Amniotic epithelial cell (primary cell): ENCODE results near the gene NDUFS6.
"Not testable (repeated sequence)": the region's sequence is repeated elsewhere in the genome, so short reads cannot be mapped to it uniquely, and the experiment has no call there.

Source experiments
- DNase-seq: peaks from one replicate; pipeline ENCODE4 v3.0.0-alpha.2; 2010; ENCODE audit warnings: low read depth

The NDUFS6 gene

DNA sequence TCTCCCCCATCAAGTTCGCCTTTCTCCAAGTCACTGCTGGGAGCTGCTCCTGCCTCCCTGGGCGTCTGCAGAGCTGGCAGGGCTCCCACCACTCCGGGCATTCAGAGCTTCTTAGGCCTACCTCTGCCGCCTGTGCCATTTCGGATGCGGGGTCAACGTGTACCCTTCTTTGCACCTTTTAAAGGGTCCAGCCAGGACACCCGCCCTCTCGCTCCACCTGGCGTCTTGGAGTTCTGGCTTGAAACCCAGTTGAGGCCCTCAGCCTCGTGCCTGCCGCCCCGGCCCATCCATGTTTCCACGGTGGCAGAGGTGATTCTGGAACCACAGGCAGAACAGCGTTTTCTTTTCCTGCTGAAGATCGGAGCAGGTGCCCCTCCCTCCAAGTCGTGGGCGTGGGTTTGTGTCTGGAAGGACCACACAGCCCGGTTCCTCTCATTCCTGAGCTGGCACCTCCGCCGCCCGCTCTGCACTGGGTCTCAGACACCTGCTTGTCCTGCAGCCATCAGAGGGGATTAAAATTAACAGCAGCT lies 32.9 kb downstream of the NDUFS6 start:
- DNase-seq = no peak

GRCh38 chr5:1834721-1835429 lies 33.7 kb downstream of the NDUFS6 start:
- DNase-seq = no peak

DNA sequence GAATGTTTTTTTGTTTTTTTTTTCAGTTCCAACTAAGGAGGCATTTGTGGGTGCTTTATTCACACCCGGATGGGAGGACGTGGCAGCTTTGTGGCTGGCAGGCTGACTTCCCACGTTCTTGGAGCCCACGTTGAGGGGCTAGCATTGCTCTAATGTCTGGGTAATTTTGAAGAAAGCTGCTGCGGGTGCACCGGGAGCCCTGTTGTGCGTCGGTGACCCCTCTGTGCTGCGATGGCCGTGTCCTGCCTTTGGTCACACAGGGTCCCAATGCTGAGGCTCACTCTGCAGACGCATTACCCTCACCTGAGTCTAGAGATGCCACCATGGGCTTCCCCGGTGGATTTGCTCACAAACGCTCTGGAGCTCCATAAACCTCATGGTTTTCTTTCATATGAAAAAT lies 34.2 kb downstream of the NDUFS6 start:
- DNase-seq = no peak

- DNase-seq = no peak
These were observed 35.1 kb downstream of the NDUFS6 start for GRCh38 chr5:1836176-1836890.

- no peak for DNase-seq
These were observed 36.0 kb downstream of the NDUFS6 start for GRCh38 chr5:1836891-1837880.

DNA sequence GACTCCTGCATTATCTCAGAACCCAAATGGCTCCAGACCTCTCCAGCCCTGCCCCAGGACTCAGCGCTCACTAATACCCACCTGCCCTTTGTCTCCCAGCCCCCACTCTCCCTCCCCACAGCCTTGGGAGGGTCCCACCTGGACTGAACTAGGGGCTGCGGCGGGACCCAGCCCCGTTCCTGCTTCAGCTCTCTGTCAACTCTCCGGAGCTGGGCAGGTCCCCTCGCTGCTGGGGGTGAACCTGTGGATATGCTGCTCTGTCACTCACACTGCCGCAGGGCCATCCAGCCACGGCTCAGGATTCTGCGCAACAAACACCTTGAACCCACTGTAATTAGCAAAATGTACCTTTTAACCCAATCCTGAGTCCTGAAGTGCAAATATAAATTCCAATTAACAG lies 36.8 kb downstream of the NDUFS6 start:
- no peak for DNase-seq

DNA sequence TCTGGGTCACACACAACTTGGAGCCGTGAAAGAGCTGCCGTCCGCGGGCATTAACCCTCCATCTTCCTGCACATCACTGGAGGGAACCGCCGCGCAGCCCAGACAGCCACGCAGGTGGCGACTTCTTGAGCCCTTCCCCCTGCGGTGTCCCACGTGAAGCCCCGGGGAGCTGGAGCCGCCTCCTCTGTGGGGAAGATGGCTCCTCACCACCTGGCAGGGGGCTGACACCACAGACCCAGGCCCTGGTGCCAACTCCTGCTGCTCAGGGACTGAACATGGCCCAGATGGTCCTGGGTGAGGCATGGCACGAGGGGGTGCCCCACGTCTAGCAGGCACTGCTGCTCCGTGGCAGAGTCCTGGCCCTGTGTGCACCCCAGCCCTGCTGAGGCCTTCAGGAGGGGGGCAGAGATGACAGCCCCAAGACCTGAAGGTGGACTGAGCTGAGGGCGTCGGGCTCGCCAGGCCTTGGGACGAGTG lies 38.9 kb downstream of the NDUFS6 start:
- DNase-seq = no peak

DNA sequence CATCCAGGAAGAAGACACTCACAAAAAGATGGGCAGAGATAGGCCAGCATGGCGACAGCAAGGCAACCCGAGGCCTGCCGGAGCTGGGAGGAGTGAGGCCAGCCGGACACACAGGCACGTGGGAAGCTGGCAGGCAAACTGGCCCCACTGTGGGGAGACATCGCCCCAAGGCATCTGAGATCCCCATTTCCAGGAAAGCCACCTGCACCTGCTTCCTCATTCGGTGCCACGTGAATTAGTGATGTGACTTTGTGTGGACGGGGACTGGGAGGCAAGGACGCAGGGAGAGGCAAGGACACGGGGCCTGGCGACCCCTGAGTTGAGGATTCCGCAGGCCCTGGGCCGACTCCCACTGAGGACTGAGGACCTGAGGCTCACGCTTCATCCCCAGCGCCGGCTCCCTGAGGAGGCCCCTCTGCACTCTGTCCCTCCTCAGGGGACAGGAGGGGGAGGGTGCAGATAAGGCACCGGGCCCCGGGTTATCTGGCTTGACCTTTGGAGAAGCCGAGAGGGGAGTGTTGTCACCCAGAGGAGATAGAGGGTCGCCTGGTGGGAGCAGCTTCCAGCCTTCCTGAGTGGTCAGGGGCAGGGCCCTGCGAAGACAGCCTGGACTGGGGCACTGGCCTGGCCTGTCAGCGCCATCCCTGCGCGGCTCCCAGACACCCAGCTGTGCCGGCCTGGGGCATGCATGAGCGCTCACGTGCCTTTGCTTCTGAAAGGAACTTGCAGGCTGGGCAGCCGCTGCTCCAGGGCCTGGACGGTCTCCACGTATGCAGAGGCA lies 39.7 kb downstream of the NDUFS6 start:
- DNase-seq = no peak

DNA sequence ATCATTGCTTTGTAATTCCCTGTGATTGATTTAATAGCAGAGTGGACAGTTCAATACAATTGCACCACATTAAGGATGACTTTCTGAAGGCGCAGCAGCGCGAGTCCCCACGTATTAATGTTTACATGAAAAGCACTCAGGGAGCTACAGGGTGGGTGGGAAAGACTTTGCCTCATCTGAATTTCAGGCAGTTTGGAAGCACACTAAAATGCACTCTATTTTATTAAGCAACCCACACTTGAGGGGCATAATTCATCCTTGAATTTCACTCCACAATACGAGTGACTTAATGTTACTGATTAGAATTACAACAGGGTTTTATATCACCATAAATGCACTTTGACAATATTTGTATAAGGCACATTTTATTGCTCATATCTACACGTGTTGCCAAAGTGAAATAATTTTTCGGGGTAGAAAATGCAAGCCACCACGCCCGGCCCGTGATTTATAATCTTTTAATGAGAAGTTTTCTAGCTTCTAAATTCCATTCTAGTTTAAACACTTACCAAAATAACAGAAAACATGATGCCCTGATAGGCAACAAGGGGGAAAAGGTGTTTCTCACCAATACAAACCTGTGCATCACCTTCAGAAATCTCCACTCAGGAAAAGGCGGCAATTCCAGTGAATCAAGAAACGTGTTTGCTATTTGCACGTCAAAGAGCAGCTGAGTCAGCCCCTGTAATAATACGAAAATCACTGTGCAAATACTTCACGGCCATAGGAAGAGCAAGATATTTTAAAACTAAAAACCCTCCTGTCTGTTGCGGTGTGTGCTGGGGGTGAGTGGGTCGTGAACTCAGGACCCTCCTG lies 41.0 kb downstream of the NDUFS6 start:
- DNase-seq = no peak

DNA sequence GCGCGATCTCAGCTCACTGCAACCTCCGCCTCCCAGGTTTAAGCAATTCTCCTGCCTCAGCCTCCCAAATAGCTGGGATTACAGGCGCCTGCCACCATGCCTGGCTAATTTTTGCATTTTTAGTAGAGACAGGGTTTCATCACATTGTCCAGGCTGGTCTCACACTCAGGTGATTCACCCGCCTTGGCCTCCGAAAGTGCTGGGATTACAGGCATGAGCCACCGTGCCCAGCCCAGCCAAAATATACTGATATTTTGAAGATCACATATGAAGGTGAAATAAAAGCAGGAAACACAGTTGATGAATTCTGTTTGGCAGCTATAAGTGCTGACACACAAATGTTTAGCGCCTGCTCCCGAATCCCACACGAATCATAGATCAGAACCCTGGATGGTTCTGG lies 42.6 kb downstream of the NDUFS6 start:
- DNase-seq = not testable (repeated sequence)

DNA sequence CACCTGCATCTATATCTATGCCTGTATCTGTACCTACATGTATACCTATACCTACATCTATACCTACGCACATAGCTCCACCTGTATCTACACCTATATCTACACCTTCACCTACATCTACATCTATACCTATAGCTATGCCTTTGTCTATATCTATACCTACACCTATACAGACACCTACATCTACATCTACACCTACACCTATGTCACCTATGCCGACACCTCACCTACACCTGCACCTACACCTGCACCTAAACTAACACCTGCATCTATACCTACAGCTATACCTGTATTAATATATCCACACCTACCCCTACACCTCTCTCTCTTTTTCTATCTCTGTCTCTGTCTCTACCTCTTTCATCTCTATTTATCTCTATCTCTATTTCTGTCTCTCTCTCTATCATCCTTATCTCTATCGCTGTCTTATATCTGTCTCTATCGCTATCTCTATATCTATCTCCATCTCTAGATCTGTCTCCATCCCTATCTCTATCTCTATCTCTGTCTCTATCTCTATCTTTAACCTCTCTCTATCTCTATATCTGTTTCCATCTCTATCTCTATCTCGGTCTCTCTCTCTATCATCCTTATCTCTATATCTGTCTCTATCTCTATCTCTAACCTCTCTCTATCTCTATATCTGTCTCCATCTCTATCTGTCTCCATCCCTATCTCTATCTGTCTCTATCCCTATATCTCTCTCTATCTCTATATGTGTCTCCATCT lies 43.7 kb downstream of the NDUFS6 start:
- no peak for DNase-seq

DNA sequence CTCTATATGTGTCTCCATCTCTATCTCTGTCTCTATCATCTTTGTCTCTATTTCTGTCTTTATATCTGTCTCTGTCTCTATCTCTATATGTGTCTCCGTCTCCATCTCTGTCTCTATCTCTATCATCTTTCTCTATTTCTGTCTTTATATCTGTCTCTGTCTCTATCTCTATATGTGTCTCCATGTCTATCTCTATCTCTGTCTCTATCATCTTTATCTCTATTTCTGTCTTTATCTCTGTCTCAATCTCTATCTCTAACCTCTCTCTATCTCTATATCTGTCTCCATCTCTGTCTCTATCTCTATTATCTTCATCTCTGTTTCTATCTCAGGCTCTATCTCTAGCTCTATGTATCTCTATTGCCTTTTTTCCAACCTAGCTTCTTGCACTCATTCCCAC lies 44.5 kb downstream of the NDUFS6 start:
- DNase-seq = no peak

GRCh38 chr5:1846583-1846982 lies 45.4 kb downstream of the NDUFS6 start:
- DNase-seq = no peak

GRCh38 chr5:1847056-1847455 lies 45.8 kb downstream of the NDUFS6 start:
- no peak for DNase-seq

- no peak for DNase-seq
These were observed 46.4 kb downstream of the NDUFS6 start for GRCh38 chr5:1847611-1848010.

- no peak for DNase-seq
These were observed 49.3 kb downstream of the NDUFS6 start for GRCh38 chr5:1850324-1851154.

DNA sequence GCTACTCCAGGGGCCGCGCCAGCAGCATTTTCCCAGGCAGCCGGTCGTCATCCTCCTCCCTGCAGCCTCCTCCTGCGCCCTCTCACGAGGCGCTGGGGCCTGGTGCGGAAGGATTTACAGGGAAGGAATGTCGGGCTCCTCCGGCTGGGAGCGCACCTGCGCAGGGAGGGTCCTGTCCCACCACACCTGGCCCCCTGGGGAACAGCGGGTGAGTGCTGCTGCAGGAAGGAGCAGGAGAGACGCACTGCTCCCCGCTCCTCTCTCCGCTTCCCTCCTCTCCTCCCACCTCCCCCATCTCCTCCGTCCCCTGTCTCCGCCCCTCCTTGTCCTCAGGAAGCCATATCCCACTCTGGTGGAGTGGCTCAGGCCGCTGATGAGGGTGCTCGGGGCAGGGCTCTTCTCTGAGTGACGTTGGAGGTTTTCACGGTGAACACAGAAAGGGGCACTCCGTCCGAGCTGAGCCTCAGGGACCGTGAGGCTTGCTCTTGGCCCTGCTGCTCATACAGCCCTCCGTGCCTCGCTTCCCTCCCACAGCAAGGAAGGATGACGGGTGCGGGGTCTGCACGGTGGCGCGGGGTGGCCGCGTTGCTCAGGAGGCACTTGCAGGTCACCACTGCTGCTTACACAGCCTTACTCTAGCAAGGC lies 50.2 kb downstream of the NDUFS6 start:
- DNase-seq = no peak

DNA sequence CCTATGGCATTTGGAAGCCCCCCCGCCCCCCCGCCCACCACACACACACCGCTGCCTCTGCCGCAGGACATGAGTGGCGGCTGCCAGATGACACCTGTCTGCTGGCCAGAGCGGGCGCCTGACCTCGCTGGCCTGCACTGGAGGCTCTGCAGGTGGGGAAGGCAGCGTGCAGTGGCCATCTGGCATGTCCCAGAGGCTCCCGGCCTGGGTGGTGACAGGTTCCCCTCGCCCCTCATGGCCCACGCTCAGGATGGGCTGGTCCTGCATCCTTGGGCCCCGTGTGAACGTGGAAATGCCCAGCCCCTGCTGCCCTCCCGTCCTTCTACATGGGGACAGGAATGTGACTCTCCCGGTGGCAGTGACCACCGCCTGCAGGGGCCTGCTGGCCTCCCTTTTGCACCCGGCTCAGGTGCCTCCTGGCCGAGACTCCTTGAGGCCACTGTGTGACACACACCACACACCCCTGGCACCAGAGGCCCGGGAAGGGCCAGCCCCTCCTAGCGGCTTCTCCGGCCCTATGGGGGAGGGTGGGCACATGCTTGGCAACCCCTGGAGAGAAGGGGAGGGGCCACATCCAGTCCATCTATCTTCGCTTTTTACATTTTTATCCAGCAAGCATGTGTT lies 51.2 kb downstream of the NDUFS6 start:
- DNase-seq = no peak
